Prostate gland (tissue), 2 donors: Measurements from ENCODE around the gene ROBO1.

ENCODE experiments used
- CTCF ChIP-seq, 4 experiments: fragments of 200-600 bp in 2 of 4; fragments of 450-650 bp in 2 of 4; sonication (generic) in 2 of 4; IDR thresholded peaks; 1 replicate in 3 of 4; 2 replicates in 1 of 4; pipeline ENCODE4 v1.5.1; 2016 to 2019; ENCODE audit warnings: antibody characterized with exemption in 4 of 4, mild to moderate bottlenecking in 2 of 4, moderate library complexity in 2 of 4
- POLR2AphosphoS5 ChIP-seq: sonication (generic); formaldehyde crosslinking; IDR thresholded peaks from one replicate; pipeline ENCODE4 v1.6.1; 2017; ENCODE audit warnings: antibody characterized with exemption

- TF ChIP-seq CTCF (IDR thresholded peaks at IDR 0.05) (no peak), POLR2AphosphoS5 (no peak)
Observed at GRCh38 chr3:78887029-78887428, 880.8 kb downstream of the ROBO1 start.
